DMS79 treated with DMSO at 0.1 percent for 48 hours (cell line): ENCODE measurements around the gene MYOCD.
"Not testable (repeated sequence)": the region's sequence is repeated elsewhere in the genome, so short reads cannot be mapped to it uniquely, and the experiment has no call there.

Experiments used
- DNase-seq: peaks from one replicate; lab custom pipeline; 2025; lab: John Stamatoyannopoulos, UW

The MYOCD gene

GRCh38 chr17:12665263-12666210 is at the start of gene MYOCD:
Gene MYOCD, plus strand, starts transcription at chr17:12665890. Its CDS starts 299 bp downstream, at chr17:12666189.
- no peak for DNase-seq

GRCh38 chr17:12616161-12616560 is 49.5 kb upstream of the MYOCD start:
- no peak for DNase-seq

- no peak for DNase-seq
Measured at GRCh38 chr17:12618557-12618956, 47.1 kb upstream of the MYOCD start.

GRCh38 chr17:12619459-12620199 is 46.1 kb upstream of the MYOCD start:
- DNase-seq, result no peak

GRCh38 chr17:12620200-12620720 is 45.4 kb upstream of the MYOCD start:
- DNase-seq, result no peak

- DNase-seq, result no peak
Measured at GRCh38 chr17:12622726-12623125, 43.0 kb upstream of the MYOCD start.

GRCh38 chr17:12623220-12623848 is 42.4 kb upstream of the MYOCD start:
- no peak for DNase-seq

- no peak for DNase-seq
Measured at GRCh38 chr17:12624211-12624610, 41.5 kb upstream of the MYOCD start.

- DNase-seq, result no peak
Measured at GRCh38 chr17:12625092-12625491, 40.6 kb upstream of the MYOCD start.

GRCh38 chr17:12627177-12627629 is 38.5 kb upstream of the MYOCD start:
- no peak for DNase-seq

- DNase-seq, result no peak
Measured at GRCh38 chr17:12627781-12628451, 37.8 kb upstream of the MYOCD start.

- DNase-seq, result no peak
Measured at GRCh38 chr17:12631076-12631475, 34.6 kb upstream of the MYOCD start.

- no peak for DNase-seq
Measured at GRCh38 chr17:12632785-12633184, 32.9 kb upstream of the MYOCD start.

GRCh38 chr17:12634789-12635414 is 30.8 kb upstream of the MYOCD start:
- DNase-seq, result no peak

GRCh38 chr17:12635996-12636395 is 29.7 kb upstream of the MYOCD start:
- not testable (repeated sequence) for DNase-seq

- DNase-seq, result no peak
Measured at GRCh38 chr17:12637015-12637414, 28.7 kb upstream of the MYOCD start.

- no peak for DNase-seq
Measured at GRCh38 chr17:12637745-12638651, 27.7 kb upstream of the MYOCD start.

- DNase-seq, result no peak
Measured at GRCh38 chr17:12640364-12640763, 25.3 kb upstream of the MYOCD start.

- no peak for DNase-seq
Measured at GRCh38 chr17:12641084-12641483, 24.6 kb upstream of the MYOCD start.

- DNase-seq, result no peak
Measured at GRCh38 chr17:12642034-12642433, 23.7 kb upstream of the MYOCD start.
